ENCODE measurements around the gene CD86.

DNA sequence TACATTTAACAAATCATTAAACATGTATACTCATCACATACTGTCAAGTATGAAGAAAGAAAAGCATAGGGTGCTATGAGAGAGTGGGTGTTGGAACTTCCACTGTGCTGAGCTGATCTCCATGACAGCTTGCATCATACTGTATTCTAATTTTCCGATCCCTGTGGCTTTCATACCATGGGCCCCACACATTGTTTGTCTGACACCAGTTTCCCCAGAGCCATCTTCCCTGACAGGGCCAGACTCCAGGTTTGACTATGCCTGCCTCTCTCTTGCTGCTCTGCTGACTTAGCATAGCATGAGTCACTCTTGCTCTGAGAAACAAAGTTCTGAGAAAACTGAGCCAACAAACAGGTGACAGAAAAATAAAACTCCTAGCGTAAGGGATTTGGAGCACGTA is 91.3 kb downstream of the CD86 start:
- TF ChIP-seq, protein P1, sequence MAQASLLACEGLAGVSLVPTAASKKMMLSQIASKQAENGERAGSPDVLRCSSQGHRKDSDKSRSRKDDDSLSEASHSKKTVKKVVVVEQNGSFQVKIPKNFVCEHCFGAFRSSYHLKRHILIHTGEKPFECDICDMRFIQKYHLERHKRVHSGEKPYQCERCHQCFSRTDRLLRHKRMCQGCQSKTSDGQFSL (CRISPR knock-in tag; IDR thresholded peaks at IDR 0.05): no peak
- TF ChIP-seq, protein P1 (tag; IDR thresholded peaks at IDR 0.05): no peak
- TF ChIP-seq, protein P2, sequence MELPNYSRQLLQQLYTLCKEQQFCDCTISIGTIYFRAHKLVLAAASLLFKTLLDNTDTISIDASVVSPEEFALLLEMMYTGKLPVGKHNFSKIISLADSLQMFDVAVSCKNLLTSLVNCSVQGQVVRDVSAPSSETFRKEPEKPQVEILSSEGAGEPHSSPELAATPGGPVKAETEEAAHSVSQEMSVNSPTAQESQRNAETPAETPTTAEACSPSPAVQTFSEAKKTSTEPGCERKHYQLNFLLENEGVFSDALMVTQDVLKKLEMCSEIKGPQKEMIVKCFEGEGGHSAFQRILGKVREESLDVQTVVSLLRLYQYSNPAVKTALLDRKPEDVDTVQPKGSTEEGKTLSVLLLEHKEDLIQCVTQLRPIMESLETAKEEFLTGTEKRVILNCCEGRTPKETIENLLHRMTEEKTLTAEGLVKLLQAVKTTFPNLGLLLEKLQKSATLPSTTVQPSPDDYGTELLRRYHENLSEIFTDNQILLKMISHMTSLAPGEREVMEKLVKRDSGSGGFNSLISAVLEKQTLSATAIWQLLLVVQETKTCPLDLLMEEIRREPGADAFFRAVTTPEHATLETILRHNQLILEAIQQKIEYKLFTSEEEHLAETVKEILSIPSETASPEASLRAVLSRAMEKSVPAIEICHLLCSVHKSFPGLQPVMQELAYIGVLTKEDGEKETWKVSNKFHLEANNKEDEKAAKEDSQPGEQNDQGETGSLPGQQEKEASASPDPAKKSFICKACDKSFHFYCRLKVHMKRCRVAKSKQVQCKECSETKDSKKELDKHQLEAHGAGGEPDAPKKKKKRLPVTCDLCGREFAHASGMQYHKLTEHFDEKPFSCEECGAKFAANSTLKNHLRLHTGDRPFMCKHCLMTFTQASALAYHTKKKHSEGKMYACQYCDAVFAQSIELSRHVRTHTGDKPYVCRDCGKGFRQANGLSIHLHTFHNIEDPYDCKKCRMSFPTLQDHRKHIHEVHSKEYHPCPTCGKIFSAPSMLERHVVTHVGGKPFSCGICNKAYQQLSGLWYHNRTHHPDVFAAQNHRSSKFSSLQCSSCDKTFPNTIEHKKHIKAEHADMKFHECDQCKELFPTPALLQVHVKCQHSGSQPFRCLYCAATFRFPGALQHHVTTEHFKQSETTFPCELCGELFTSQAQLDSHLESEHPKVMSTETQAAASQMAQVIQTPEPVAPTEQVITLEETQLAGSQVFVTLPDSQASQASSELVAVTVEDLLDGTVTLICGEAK (IDR thresholded peaks at IDR 0.05): no peak
- TF ChIP-seq, protein P2 (CRISPR knock-in tag; IDR thresholded peaks at IDR 0.05): no peak
- no peak for TF ChIP-seq SREBF2 (CRISPR knock-in tag; IDR thresholded peaks at IDR 0.05)
- TF ChIP-seq ZNF77 (CRISPR knock-in tag; IDR thresholded peaks at IDR 0.05): no peak
- TF ChIP-seq POU5F1 (IDR thresholded peaks at IDR 0.05; ENCODE audit: borderline replicate concordance, low read depth, low read length, partially characterized antibody): no peak
- TF ChIP-seq, protein P3, sequence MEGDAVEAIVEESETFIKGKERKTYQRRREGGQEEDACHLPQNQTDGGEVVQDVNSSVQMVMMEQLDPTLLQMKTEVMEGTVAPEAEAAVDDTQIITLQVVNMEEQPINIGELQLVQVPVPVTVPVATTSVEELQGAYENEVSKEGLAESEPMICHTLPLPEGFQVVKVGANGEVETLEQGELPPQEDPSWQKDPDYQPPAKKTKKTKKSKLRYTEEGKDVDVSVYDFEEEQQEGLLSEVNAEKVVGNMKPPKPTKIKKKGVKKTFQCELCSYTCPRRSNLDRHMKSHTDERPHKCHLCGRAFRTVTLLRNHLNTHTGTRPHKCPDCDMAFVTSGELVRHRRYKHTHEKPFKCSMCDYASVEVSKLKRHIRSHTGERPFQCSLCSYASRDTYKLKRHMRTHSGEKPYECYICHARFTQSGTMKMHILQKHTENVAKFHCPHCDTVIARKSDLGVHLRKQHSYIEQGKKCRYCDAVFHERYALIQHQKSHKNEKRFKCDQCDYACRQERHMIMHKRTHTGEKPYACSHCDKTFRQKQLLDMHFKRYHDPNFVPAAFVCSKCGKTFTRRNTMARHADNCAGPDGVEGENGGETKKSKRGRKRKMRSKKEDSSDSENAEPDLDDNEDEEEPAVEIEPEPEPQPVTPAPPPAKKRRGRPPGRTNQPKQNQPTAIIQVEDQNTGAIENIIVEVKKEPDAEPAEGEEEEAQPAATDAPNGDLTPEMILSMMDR (IDR thresholded peaks at IDR 0.05 in 2 of 3, conservative IDR thresholded peaks at IDR 0.05 in 1 of 3; ENCODE audit: insufficient read depth in 2 of 3, low read depth in 1 of 3, low read length in 3 of 3): no peak
- TF ChIP-seq FOXJ3 (CRISPR knock-in tag; IDR thresholded peaks at IDR 0.05): no peak
- TF ChIP-seq IFI16 (CRISPR knock-in tag; IDR thresholded peaks at IDR 0.05): no peak
- TF ChIP-seq EZH2 (IDR thresholded peaks at IDR 0.05; ENCODE audit: borderline replicate concordance, low read depth, low read length): no peak
- no peak for TF ChIP-seq SMARCA4 (IDR thresholded peaks at IDR 0.05)
- TF ChIP-seq, protein P4, sequence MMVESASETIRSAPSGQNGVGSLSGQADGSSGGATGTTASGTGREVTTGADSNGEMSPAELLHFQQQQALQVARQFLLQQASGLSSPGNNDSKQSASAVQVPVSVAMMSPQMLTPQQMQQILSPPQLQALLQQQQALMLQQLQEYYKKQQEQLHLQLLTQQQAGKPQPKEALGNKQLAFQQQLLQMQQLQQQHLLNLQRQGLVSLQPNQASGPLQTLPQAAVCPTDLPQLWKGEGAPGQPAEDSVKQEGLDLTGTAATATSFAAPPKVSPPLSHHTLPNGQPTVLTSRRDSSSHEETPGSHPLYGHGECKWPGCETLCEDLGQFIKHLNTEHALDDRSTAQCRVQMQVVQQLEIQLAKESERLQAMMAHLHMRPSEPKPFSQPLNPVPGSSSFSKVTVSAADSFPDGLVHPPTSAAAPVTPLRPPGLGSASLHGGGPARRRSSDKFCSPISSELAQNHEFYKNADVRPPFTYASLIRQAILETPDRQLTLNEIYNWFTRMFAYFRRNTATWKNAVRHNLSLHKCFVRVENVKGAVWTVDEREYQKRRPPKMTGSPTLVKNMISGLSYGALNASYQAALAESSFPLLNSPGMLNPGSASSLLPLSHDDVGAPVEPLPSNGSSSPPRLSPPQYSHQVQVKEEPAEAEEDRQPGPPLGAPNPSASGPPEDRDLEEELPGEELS (CRISPR knock-in tag; IDR thresholded peaks at IDR 0.05; ENCODE audit: borderline replicate concordance): no peak
- no peak for TF ChIP-seq ZNF124 (CRISPR knock-in tag; IDR thresholded peaks at IDR 0.05)
- TF ChIP-seq, protein P5, sequence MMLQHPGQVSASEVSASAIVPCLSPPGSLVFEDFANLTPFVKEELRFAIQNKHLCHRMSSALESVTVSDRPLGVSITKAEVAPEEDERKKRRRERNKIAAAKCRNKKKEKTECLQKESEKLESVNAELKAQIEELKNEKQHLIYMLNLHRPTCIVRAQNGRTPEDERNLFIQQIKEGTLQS (IDR thresholded peaks at IDR 0.05): no peak
- TF ChIP-seq, protein P5 (CRISPR knock-in tag; conservative IDR thresholded peaks at IDR 0.05): no peak
